Tibial nerve (tissue), 3 donors: ENCODE data around the gene EPHX1.
"Not testable (repeated sequence)": the region's sequence is repeated elsewhere in the genome, so short reads cannot be mapped to it uniquely, and the experiment has no call there.

ENCODE experiments used
- POLR2A ChIP-seq, 2 donors: fragments of 450-650 bp; IDR thresholded peaks; one replicate each; pipeline ENCODE4 v1.6.1; 2017; ENCODE audit warnings: antibody characterized with exemption in 2 of 2, mild to moderate bottlenecking in 2 of 2, moderate library complexity in 2 of 2
- TF ChIP-seq, protein P1 (sequence below), 5 experiments: fragments of 200-600 bp in 3 of 5; fragments of 450-650 bp in 2 of 5; sonication (generic) in 3 of 5; IDR thresholded peaks; one replicate each; pipeline ENCODE4 v1.5.1; 2016 to 2019; ENCODE audit warnings: antibody characterized with exemption in 5 of 5, mild to moderate bottlenecking in 3 of 5, moderate library complexity in 2 of 5

DNA sequence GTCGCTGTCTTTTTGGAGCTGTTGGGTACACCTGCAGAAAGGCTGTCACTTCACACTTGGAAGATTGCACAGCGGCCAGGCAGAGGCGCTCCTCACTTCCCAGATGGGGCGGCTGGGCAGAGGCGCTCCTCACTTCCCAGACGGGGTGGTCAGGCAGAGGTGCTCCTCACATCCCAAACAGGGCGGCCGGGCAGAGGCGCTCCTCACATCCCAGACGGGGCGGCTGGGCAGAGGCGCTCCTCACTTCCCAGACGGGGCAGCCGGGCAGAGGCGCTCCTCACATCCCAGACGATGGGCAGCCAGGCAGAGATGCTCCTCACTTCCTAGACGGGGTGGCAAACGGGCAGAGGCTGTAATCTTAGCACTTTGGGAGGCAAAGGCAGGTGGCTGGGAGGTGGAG lies 13.8 kb upstream of the EPHX1 start:
- not testable (repeated sequence) for TF ChIP-seq POLR2A (IDR thresholded peaks at IDR 0.05)
- TF ChIP-seq, protein P1, sequence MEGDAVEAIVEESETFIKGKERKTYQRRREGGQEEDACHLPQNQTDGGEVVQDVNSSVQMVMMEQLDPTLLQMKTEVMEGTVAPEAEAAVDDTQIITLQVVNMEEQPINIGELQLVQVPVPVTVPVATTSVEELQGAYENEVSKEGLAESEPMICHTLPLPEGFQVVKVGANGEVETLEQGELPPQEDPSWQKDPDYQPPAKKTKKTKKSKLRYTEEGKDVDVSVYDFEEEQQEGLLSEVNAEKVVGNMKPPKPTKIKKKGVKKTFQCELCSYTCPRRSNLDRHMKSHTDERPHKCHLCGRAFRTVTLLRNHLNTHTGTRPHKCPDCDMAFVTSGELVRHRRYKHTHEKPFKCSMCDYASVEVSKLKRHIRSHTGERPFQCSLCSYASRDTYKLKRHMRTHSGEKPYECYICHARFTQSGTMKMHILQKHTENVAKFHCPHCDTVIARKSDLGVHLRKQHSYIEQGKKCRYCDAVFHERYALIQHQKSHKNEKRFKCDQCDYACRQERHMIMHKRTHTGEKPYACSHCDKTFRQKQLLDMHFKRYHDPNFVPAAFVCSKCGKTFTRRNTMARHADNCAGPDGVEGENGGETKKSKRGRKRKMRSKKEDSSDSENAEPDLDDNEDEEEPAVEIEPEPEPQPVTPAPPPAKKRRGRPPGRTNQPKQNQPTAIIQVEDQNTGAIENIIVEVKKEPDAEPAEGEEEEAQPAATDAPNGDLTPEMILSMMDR (IDR thresholded peaks at IDR 0.05): not testable (repeated sequence)
